M059J (cell line): Measurements from ENCODE around the gene NAA50. TPM values are rescaled to one million over a fixed set of nuclear protein-coding genes. Genes with fewer than 3 reads are reported as not detected.
A peak's percentile ranks its signal among the peaks of the same experiment; 100 is the strongest.

Experiments
- DNase-seq: peaks from one replicate; pipeline ENCODE4 v3.0.0-alpha.2; 2012; ENCODE audit warnings: low read depth
- total RNA-seq: library from RNA; depleted of rRNA; stranded (reverse); fragments of >200 nt; shearing (Covaris generic); gene quantifications from 2 replicates; pipeline ENCODE4 v1.2.3, GENCODE V29; 2014; rRNA removed

NAA50 gene
- 218 and 303 TPM in 2 replicates for total RNA-seq

DNA sequence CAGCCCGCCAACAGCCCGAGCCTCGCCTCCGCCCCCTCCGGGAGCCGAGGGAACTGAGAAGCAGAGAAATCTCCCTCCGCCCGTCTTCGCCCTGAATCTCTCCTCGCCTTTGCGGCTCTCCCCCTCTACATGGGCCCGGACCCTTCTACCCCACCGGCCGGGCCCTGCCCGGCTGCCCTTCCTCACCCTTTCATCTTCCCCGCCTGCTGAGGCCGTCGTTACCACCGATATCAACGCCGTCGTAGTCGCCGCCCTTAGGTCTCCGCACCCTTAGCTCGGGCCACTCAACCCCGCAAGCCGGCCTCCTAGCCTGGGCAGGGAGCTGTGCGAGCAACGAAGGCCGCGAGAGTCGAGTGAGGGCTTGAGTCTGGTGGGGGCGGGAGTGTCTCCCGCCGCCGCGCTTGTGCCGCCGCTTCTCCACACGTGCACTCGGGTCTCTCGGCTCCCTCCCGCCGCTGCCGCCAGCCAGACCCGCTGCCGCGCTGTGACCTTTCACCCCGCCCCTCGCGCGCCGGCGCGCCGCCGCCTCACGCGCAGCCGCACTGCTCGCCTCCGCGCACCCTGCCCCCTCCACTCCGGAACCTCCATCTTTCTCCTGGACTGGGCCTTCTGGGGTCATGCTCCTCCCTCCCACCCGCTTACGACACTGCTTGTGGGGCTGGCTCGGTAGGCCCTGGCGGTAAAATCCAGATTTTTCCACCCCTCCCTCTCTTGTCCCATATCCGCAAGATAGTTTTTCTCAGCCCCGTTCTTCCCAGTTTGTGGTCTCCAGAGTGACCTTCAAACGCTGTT is at the start of gene NAA50:
TSS of gene NAA50 (minus strand) at position 494 of the 792 bp plus-strand sequence. CDS start at position 194, 300 bp downstream.
- peak; percentile 93 for DNase-seq

DNA sequence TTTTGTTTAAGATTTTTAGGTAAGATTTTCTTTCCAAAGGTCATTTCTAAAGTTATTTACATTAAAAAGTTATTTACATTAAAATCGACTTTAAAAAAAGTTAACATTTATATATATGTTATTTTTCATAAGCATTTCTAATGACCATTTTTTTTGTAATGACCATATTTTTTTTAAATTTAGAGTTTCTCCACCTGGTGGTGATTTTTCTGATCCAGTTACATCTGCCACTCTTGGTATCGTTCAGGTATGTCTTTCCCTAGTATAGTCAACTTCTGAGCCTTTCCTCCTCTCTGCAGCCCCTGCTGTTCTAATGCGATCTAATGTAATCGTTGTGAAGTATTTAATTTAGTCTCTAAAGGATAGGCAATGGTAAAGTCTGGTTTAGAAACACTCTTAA is 49.6 kb upstream of the NAA50 start:
- DNase-seq = no peak

DNA sequence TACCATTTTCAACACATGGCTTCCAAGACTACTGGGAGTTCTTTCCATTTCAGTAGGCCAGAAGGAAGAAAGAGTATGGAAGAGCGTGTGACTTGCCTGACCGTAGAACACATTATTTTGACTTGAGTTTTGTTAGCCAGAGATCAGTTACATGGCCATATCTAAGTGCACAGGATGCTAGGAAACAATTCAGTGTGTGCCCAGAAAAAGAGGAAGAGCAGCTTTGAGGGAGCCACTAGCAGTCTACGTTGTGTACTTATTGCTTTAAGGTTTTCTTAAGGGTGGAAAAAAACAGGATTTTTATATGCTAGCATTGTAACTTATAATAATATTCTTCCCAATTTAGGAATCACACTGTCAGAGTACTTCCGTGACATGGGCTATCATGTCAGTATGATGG is 48.5 kb upstream of the NAA50 start:
- DNase-seq = no peak

DNA sequence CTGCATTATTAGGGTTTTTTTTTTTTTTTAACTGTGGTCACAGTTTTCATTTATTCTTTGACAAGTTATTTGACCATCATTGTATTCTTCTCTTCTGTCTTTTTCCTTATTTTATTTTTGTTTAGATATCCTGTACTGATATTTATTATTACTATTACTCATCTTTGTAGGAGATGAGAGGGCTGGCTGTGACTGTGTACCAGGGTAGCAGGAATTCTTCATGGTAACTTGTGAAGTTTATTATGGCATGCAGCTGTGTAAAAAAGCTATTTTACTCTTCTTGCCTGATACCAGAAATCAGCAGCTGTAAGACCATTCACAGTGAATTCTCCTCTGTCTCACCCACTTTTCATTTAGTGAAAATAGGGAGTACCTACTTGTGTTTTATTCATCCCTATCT is 45.3 kb upstream of the NAA50 start:
- DNase-seq = no peak

DNA sequence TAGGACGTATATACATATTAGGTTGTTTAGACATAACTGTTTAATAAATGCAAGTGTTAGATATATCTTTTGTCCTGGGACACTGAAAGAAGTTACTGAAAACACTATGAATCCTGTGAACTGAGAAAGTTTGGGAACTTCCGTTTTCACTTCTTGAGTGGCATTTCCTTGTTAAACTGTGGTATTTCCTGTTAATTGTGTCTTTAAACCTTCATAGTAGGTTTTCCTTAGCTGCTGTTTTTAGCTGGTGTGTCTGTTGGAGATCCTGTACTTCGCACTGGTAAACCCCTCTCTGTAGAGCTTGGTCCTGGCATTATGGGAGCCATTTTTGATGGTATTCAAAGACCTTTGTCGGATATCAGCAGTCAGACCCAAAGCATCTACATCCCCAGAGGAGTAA is 37.9 kb upstream of the NAA50 start:
- DNase-seq = peak; percentile 47

DNA sequence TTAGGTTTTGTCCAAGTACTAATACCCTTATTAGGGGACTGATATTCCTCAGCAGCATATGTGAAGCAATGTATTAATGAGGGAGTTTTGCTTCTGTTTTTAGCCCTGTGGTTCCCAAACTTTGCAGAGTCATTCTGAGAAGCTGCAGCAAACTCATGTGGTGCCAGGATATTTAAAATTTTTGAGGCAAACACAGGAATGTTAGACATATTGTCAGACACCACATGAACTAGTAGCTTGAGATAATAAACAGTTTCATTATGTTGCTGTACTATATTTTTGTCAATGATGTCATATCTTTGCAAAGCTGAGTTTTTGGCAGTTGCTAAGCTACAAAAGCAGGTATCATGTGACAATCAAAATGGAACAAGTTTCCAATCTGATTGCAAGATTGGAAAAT is 37.4 kb upstream of the NAA50 start:
- DNase-seq = peak; percentile 96

DNA sequence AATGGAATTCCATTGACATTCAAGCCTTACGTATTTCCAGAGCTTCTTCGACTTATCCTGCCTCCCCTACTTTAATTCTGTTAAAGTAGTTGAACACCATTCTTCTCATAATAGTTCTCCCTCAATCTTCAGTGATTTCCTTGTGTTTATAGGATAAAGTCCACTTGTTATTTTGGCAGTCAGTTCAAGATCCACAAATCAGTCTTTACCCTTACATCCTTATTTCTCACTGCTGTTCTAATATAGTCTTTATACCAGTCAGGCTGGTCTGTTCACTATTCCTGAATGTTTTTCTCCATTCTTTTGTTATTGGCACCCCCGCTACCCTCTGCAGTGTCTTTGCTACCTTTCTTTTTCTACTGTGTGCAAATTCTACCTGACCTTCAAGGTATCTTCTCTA is 30.5 kb upstream of the NAA50 start:
- DNase-seq = no peak

DNA sequence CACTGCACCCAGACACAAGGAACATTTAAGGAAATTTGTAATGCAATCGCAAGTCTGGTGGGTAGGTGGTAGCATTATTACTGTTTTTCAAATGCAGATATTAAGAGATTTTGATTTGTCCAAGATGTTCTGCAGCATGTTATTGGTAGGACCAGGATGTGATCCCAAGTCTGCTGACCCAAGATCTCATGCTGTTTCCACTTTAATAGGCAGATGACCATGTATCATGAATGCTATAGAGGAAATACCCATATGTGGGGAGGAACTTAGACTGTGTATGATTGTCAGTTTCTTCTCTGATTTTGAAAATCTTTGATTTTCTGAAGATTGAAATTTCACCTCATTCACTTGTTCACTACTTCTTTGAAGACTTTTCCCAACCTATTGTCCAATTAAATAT is 29.5 kb upstream of the NAA50 start:
- no peak for DNase-seq

DNA sequence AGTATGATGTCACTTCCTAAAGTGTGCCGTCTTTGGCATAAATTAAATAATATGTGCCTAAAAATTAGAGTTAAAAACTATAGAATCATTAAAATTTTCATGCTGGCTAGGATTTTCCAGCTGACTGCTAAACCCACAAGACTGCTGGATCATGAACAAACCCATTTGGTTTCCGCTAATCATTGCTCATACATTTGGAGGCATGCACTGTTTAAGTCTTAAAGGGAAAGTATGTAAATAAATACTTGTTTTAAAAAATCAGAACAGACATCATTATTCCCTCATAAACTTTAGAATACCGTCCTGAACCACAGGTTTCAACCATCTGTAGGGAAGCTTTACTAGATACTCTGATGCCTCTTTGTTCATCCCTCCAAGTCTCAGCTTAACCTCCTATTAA is 27.3 kb upstream of the NAA50 start:
- peak; percentile 50 for DNase-seq

DNA sequence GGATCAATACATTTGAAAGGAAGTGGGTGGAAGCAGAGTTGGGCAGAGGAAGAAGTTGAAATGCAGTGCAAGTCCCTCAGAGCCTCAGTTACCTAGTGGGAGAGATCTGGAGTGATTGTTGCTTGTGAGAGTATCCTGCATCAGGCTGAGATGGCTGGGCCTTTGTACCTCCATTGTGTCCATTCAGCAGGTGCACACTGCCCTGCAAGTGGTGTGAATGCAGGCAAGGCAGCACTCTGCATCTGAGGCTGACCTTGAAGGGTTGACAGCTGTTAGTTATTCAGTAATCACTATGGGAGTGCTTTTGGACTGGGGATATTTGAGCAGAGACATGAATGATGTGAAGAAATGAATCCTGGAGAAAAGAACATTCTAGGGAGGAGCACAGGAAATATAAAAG is 25.9 kb upstream of the NAA50 start:
- no peak for DNase-seq

DNA sequence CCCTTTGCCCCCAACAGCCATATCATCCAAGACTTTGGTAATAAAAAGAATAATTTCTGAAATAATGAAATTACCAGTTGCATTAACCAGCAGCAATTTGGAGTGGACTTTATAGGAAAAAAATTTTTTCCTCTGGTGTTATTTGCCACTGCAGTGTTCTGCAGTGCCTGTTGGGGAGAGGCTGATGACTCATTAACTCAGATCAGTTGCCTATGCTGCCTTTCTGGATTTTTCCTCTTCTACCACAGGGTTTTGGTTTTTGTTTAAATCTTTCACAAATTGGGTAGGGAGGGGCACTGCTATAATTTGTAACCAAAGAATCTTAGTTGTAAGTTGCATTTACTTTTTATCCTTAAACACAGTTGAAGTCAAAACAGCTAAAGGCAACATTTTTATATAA is 23.5 kb upstream of the NAA50 start:
- DNase-seq = peak; percentile 72

DNA sequence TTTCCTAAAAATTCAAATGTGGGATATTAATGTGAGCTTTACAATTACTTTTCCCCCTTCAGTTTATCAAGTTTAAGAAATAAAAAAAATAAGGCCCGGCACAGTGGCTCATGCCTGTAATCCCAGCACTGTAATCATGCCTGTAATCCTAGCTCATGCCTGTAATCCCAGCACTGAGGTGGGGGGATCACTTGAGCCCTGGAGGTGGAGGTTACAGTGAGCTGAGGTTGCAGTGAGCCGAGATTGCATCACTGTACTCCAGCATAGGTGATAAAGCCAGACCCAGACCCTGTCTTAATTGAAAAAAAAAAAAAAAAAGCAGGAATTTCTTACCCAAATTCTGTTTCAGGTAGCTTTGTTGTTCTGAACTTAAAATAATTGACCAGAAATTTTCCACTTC is 18.6 kb upstream of the NAA50 start:
- no peak for DNase-seq

DNA sequence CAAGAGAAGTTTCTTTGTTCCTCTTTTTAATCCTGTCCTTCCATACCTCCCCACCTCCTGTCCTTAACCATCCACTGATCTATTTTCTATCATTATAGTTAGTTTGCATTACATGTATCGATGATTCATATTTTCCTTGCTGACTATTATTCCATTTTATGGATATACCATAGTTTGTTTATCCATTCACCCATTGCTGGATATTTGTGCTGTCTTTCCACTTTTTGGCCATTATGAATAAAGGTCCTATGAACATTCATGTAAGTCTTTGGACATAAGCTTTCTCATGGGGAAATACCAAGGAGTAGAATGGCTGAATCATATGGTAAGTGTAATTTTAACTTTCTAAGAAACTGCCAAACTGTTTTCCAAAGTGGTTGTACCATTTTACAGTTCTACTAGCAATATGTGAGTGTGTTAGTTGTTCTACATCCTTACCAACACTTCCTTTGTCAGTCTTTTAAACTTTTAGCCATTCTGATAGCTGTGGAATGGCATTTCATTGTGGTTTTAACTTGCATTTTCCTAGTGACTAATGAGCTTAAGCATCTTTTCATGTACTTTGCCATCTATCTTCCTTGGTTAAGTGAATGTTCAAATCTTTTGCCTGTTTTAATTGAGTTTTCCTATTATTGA is 12.5 kb upstream of the NAA50 start:
- peak; percentile 90 for DNase-seq

DNA sequence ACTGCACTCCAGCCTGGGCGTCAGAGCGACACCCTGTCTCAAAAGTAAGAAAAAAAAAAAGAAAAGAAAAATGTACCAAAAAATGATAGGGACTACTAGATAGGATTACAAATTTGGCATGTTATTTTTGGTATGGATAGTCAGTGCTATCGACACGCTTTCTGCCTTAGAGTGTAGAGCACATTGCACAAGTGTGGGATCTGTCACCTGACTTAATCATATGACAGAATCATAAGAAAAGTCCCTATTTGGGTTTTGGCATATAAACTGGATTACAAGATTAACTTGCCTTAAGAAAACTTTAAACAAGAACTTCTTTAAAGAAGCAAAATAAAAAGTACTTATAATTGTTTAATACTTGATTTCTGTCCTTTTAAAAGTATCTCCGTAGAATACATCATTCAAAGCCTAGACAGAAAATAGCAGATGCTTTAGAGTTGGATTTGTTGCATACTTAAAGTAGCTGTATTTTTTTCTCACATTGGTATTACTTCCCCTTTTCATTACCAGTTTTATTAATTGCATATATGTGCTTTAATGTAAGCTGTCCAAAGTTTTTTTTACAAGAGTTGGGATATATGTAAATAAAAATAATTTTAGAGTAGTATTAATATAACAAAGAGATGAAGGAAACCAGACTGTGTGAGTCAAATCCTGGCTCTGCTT is 8.6 kb upstream of the NAA50 start:
- no peak for DNase-seq

DNA sequence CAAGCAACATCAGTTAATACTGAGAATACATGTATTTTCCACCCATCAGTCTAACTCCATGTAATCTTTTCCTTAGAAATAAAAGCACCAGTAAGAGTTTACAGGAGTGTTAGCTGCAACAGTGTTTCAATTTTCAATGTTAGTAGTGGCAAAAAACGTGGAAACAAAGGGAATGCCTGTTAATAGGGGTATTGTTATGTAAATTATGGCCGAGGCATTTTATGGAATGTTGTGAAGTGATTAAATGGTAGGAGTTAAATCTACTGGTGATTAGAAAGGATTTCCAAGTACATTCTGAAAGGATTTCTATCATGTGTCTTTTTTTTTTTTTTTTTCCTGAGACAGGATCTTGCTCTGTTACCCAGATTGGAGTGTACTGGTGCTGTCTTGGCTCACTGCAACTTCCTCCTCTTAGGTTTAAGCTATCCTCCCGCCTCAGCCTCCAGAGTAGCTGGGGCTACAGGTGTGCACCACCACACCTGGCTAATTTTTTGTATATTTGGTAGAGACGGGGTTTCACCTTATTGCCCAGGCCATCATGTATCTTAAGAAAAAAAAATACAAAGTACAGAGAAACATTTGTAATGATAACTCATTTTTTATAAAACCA is 7.4 kb upstream of the NAA50 start:
- DNase-seq = no peak

DNA sequence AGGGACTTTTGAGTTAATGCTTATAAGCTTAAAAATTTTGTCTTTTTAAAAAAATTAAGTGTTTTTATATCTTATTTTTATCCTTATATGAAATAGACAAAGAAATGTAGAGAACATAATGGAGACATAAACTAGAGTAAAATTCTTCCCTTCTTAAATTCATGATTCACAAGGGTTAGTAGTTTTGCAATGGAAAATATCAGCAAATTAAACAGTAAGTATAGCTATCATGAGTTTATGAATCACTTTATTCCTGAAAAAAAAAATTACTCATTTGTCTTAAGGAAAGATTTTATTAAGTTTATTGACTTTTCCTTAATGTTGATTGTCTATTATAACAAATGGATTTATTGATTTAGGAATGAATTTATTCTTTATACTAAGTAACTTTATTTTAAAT is 5.1 kb upstream of the NAA50 start:
- DNase-seq = no peak

DNA sequence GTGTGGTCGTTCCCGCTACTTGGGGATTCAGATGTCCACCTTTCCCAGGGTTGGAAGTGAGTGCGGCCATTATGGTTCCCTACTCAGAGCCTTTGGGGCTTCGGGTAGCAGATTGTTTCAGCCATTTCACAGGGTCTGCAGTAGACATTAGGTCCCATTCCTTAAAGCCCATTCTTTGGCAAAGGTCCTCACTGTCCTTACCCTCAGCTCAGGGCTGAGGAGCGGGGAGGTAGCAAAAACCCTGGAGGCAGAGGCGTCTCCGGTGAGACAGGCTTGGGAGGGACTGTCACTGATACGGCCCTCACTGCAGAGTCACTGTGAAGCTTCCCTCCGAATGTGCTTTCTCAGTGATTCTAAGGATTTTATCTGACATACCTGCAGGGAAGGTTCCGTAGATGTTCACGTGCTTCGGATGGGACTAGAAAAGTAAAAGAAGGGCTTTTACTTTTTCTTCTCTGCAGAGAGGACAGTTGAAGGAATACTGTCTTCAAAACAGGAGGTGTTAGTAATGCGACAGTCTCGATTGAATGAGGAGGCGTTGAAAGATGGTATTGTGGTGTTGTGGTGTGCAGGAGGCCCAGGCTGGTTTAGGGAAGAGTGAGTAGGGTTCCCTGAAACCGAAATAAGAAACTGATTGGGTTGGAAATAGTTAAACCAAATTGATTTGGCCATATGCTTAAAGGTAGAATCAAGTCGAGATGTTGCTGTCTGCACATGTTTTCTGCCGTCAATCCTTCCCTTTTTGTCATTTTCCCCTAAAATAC is 1.4 kb upstream of the NAA50 start:
- DNase-seq = peak; percentile 45

DNA sequence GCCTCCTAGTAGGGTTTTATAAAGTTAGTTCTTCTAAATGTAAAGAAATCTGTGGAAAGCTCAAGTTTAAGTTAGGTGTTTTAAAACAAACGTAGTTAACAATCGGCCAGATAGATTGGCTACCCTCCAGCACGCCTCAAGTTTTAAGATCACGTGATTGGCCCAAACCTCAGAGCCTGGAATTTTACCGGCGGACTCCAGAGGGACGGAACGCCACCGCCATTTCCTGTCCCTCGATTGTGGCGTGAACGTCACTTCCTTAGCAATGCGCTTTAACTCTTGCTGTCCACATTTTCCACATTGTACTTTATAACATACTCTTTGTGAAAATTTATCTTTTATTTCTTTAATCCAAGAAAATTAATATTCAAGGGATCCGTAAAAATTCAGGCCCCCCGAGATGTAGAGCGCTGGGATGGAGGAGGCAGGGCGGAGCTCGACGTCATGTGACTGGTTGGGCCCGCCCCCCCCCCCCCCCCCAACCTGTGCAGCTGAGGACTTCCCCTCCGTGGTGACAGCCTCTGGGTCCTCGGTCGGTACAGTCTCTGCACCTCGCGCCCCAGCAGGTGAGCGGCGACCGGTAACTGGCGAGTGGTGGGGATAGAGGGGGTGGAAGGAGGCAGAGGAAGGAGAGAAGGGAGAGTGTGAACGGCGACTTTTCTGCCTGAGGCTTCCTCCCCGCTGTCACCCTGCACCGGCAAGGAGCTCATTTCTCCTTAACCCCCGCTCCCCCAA is 666 bp upstream of the NAA50 start, which contains the start of gene ATP6V1A:
TSS of gene ATP6V1A (plus strand) at position 488 of the 735 bp plus-strand sequence. CDS start 31,719 bp downstream, outside the sequence.
- peak; percentile 97 for DNase-seq

DNA sequence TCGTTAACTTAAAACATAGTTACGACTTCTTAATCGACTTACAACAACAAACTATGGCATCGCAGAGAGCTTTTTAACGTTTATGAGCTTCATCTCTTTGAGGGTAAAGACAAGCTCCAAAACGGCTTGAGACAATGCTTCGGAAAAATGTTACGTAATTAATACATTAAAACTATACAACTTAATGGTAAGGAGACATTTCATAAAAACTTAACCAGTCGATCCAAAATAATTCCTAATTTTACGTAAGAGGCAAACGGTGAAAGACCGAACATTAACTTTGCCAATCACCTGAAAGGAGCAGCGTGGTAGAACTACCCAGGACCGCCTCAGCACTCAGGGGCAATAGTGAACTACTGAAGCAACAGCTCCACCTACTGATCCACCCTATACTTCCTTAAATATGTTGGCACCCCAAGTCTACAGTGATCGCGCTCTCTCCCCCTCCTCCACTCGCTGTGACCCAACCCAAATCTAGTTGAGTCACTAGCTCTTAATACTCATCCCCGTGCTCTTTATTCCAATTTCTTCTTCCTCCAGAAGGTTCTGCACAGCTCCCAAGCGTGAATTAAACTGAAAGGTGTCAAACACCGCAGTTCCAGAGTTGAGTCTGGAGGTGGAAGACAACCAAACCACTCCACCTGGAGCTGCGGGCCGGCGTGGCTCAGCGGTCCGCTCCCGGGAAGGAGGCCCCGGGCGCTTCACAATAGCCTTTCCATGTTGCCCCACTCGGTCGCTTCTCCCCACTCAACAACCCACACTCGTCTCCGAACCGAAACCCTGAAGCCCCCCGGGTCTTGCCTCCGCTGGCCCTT is 901 bp downstream of the NAA50 start:
- DNase-seq = peak; percentile 93
